Stimulated activated CD8-positive, alpha-beta memory T cell treated with anti-CD3 and anti-CD28 coated beads, Interleukin-15, amount 100 ng/mL, for 1 hour (primary cell): ENCODE results near the gene PDE4D.

Source experiments
- DNase-seq: peaks from one replicate; pipeline ENCODE4 v3.0.0-alpha.2; 2020; ENCODE audit warnings: low read depth

The PDE4D gene

GRCh38 chr5:58927938-58928337 lies 965.6 kb downstream of the PDE4D start:
- DNase-seq: no peak

- DNase-seq: no peak
Measured at GRCh38 chr5:58927181-58927580, 966.3 kb downstream of the PDE4D start.

GRCh38 chr5:58926541-58926935 lies 967.0 kb downstream of the PDE4D start:
- no peak for DNase-seq

GRCh38 chr5:58925627-58926540 lies 967.6 kb downstream of the PDE4D start:
- no peak for DNase-seq

- DNase-seq: no peak
Measured at GRCh38 chr5:58924306-58924705, 969.2 kb downstream of the PDE4D start.

- DNase-seq: no peak
Measured at GRCh38 chr5:58923355-58923754, 970.2 kb downstream of the PDE4D start.

- DNase-seq: no peak
Measured at GRCh38 chr5:58922461-58923171, 970.9 kb downstream of the PDE4D start.

- DNase-seq: no peak
Measured at GRCh38 chr5:58921159-58921558, 972.4 kb downstream of the PDE4D start.

GRCh38 chr5:58919833-58920232 lies 973.7 kb downstream of the PDE4D start:
- DNase-seq: no peak
